CD4-positive, alpha-beta T cell treated with Interleukin-15 for 4 hours (primary cell): Measurements from ENCODE around the gene PCBP3.
"Not testable (repeated sequence)": the region's sequence is repeated elsewhere in the genome, so short reads cannot be mapped to it uniquely, and the experiment has no call there.

ENCODE experiments used
- DNase-seq: peaks from one replicate; pipeline ENCODE4 v3.0.0-alpha.2; 2020; ENCODE audit warnings: low spot score

Gene PCBP3

GRCh38 chr21:45845063-45845769 lies 201.7 kb downstream of the PCBP3 start:
- DNase-seq = no peak

GRCh38 chr21:45845770-45846090 lies 202.2 kb downstream of the PCBP3 start:
- no peak for DNase-seq

DNA sequence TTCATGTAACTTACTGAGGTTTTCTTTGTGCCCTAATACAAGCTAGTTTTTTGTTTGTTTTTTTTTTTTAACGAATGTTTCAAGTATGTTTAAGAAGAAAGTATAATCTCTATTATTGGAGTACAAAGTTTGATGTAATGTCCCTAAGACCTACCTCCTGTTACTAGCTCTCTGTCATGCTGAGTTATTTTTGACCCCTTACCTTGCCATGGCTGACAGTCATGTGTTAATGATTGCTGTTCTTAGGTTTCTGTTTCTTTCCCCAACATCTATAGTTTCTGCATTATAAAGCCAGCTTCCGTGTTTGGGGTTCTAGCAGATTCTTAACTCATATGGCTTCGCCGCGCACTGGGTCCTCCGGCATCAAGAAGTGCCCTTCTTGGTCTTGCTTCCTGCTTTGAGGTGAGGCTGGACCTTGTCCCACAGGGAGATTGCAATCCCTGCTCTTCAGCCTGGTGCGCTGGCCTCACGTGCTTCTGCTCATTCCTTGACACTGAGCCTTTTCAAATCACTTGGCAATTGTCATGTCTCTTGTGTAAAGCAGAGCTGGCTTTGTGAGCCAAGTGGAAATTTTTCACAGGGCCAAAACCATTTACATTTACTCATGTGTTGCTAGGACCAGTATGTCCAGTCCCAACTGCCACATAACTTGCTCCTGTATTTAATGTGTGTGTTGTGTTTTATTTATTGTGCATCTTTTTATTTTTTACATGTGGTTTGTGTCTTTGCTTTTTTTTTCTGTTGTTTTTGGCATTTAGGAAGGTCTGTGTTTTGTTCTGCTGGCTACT lies 203.0 kb downstream of the PCBP3 start:
- DNase-seq = no peak

GRCh38 chr21:45847870-45848269 lies 204.3 kb downstream of the PCBP3 start:
- DNase-seq = no peak

DNA sequence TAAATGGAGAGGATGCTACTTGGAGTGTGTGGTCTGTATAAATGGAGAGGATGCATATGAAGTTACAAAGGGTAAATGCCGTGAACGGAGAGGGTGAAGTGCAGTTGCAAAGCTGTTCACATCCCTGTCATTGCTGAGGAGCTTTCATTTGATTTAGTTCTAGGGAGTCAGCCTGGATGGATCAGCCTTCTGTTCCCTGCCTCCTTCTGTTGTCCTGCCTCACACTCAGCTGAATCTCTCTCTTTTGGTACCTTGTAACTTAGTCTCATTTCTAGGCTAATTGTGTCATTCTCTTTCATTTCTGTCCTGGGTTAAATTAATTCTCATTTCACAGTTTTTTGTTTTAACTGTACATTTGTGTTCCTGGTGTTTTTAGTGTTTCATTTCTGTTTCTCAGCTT lies 204.8 kb downstream of the PCBP3 start:
- DNase-seq = no peak

GRCh38 chr21:45848805-45849204 lies 205.3 kb downstream of the PCBP3 start:
- no peak for DNase-seq

DNA sequence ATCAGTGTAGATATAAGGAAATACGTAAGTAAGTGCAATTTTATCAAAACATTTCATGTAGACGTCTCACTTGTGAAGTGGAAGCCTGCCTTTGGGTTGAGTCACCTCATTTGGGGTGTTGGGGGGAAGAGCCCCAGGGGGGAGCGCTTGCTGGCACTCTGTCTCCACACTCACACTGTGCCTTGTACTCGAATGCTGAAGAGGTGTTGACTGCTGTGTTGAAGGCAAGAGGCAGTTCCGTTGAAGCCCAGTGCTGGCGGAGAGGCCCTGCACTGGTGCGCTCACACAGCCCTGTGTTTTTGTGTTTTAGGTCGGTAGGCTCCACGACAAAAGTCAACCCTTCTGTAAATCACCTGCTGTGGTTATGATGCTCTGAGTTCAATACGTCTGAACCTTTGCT lies 206.1 kb downstream of the PCBP3 start:
- DNase-seq = no peak

GRCh38 chr21:45850181-45850580 lies 206.7 kb downstream of the PCBP3 start:
- DNase-seq = no peak

DNA sequence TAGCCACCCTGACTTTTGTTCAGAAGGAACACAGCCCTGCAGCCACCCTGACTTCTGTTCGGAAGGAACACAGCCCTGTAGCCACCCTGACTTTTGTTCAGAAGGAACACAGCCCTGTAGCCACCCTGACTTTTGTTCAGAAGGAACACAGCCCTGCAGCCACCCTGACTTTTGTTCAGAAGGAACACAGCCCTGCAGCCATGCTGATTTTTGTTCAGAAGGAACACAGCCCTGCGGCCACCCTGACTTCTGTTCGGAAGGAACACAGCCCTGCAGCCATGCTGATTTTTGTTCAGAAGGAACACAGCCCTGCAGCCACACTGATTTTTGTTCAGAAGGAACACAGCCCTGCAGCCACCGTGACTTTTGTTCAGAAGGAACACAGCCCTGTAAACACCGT lies 208.9 kb downstream of the PCBP3 start:
- DNase-seq = not testable (repeated sequence)

DNA sequence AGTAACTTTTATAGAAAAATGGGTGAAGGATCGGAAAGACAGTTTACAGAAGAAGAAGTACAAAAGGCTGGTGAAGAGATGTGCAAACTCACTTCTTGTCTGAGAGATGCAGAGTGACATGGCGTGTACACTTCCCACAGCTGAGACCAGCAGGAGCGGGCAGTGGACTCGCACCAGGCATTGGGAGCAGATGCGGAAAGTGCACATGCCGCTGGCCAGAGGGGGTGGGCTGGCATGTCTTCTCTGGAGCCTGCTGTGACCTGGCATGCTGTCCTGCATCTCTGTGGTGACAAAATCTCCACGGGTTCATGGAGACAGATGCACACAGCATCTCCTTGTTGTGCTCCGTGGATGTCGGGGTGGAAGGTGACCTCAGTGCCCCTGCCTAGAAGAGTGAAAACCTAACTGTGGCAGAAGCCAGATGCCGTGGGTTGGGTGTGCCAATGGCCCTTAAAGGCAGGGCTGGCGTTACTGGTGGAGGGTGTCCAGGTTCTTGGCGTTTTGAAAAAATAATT lies 209.4 kb downstream of the PCBP3 start:
- no peak for DNase-seq

- DNase-seq = no peak
Measured at GRCh38 chr21:45853703-45854342, 210.3 kb downstream of the PCBP3 start.

DNA sequence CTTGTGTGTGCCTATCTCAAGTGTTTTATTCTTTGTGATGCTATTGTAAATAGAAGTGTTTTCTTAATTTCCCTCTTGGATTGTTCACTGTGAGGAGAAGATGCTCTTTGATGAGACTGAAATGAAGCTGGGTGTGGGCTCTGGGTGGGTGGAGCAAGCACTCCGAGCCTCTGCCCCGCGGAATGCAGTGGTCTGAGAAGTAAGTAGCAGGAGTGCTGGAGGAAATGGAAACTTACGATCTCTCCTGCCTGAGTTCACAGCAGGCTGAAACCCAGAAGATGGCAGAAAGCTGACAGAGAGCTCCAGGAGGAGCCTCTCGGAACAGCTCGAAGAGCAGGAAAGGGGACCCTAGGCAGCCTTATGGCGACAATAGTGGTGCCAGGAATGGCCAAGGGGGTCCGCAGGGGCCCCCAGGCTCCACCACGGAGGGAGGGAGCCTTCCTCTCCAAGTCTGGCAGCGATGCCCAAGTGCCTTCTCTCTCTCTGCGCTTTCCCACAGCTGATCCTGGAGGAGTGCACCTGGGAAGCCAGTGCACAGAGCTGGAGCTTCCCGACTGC lies 211.2 kb downstream of the PCBP3 start:
- no peak for DNase-seq

- DNase-seq = no peak
Measured at GRCh38 chr21:45855248-45855811, 211.8 kb downstream of the PCBP3 start.

DNA sequence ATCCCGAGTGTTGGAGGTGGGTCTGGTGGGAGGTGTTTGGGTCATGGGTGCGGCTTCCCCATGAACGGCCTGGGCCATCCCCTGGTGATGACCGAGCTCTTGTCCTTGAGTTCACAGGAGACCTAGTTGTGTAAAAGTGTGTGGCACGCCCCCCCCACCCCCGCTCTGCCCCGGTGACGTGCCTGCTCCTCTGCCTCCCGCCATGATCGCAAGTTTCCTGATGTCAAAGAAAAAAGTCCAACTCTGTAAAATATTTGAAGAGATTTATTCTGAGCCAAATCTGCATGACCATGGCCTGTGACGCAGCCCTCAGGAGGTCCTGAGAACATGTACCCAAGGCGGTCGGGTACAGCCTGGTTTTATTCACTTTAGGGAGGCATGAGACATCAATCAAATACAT lies 212.9 kb downstream of the PCBP3 start:
- DNase-seq = no peak

- no peak for DNase-seq
Measured at GRCh38 chr21:45856906-45857305, 213.4 kb downstream of the PCBP3 start.

DNA sequence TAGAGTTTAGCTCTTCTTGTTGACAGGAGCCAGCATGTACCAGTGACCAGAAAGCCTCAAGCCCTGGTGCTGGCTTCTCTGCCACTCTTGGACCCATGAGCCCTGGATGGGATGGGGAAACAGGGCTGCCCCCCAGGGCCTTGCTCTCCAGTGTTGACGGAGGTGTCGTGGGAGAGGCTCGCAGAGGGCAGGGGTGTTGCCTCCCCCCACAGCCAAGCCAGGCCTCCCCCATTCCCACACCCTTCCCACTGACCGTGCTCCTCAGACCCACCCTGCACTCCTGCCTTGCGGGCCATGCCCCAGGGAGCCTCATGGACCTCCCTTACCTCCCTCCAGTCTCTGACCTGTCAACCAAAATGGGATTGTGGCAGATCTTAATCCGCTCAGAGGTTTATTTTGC lies 214.2 kb downstream of the PCBP3 start:
- DNase-seq = no peak

GRCh38 chr21:45858180-45858579 lies 214.7 kb downstream of the PCBP3 start:
- DNase-seq = no peak

DNA sequence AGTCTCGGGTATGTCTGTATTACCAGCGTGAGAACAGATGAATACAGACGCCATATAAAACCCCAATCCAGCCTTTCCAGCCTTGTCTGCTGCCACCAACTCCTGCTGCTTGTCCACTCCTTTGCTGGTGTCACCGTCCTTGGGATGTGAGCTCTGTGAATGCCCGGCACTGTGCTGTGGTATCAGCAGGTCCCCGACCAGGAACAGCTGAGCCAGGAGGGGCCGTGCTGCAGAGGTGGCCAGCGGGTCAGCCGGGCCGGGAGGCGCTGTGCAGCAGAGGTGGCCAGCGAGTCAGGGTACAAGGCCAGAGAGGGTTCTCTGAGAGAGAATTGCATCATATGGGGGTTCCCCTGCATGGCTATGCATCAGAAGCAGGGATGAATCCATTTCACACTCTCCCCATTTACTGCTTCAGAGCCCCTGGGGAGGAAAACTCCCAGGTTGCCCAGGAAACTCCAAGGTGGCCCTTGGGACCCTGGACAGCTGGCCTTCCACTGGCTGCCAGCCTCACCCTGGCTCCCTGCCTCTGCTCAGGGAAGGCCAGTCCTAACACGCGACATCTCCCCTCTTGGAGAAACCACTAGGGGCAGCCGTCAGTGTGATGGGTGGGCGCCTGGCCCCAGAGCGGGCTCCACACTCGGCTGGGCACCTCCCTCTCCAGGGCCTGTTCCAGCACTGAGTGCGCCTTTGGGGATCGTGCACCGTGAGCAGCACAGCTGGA lies 215.7 kb downstream of the PCBP3 start:
- DNase-seq = no peak

GRCh38 chr21:45859762-45860357 lies 216.3 kb downstream of the PCBP3 start:
- DNase-seq = no peak

DNA sequence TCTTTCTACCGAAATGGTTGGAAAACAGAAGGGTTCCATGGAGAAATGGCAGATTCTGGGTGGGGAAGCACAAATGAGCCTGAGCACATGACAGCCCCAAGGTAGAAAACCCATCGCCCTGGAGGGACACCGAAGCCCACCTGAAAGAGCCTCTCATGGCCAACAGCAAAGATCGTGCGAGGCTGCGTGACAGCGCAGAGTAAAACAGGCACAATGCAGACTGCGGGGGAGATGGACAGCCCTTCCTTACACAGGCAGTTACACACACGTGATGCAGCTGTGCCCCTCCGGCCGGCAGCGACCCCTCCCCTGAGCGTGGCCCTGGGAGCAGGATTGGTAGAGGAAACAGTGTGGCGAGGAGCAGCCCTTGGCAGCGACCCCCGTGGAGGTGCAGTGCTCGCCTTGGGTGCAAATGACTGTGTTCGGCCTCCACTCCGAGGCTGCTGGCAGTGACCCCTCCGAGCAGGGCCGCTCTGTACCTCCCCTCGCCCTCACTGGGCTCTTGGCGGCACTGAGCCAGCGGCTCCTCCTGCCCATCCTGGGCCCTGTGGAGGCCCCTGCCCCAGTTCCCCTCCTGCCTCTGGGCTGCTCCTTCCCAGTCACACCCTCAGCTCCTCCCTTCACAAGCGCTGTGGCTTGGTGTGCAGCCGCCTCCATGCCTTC lies 217.1 kb downstream of the PCBP3 start:
- no peak for DNase-seq
